H7 (cell line): ENCODE results near the gene AOC3. TPM values are rescaled to one million over a fixed set of nuclear protein-coding genes. Genes with fewer than 3 reads are reported as not detected.

ENCODE experiments used
- DNase-seq: peaks from one replicate; pipeline ENCODE4 v3.0.0; 2012
- H3K27me3 ChIP-seq: 2 replicates; pipeline ENCODE4 v1.6.0; 2011; ENCODE audit warnings: mild to moderate bottlenecking, low read length; ENCODE audit not compliant: control insufficient read depth, insufficient read depth
- H3K36me3 ChIP-seq: replicated peaks from 2 replicates; pipeline ENCODE4 v1.5.1; 2011; ENCODE audit warnings: low read length; ENCODE audit not compliant: control insufficient read depth, insufficient read depth
- H3K4me3 ChIP-seq: 2 replicates; pipeline ENCODE4 v1.5.1; 2011; ENCODE audit warnings: low read depth, mild to moderate bottlenecking, control low read depth, low read length, moderate library complexity; ENCODE audit not compliant: insufficient read depth
- total RNA-seq: library from RNA; depleted of rRNA; stranded (reverse); fragments of >200 nt; shearing (Covaris generic); gene quantifications from 2 replicates; pipeline ENCODE4 v1.2.3, GENCODE V29; 2014; rRNA removed

Gene AOC3
- total RNA-seq, 1 experiment from 2014 or later, result 0.31 TPM

GRCh38 chr17:42904110-42904469 is 53.1 kb downstream of the AOC3 start:
- Histone ChIP-seq H3K27me3 (no peaks in the 10 kb centered on the region), H3K36me3 (no peaks in the 10 kb centered on the region), H3K4me3 (no peak overlapping the region)
- DNase-seq, result no peak

- no peak overlapping the region for H3K4me3 ChIP-seq
- no peaks in the 10 kb centered on the region for H3K36me3 ChIP-seq
- no peak for DNase-seq
- no peaks in the 10 kb centered on the region for H3K27me3 ChIP-seq
These were observed 55.9 kb downstream of the AOC3 start for GRCh38 chr17:42906772-42907446.

Other genes with a start within 250 kb of the AOC3 start
- 39.4 and 51.7 TPM in 2 replicates for gene RETREG3, start 241.8 kb upstream of the AOC3 start, total RNA-seq
- 147 and 158 TPM in 2 replicates for gene TUBG1, start 241.5 kb upstream of the AOC3 start, total RNA-seq
- 15.0 and 20.5 TPM in 2 replicates for gene TUBG2, start 191.9 kb upstream of the AOC3 start, total RNA-seq
- gene PLEKHH3, start 174.2 kb upstream of the AOC3 start, total RNA-seq, result 37.2 and 47.2 TPM in 2 replicates
- 4.8 and 6.2 TPM in 2 replicates for gene CCR10, start 169.4 kb upstream of the AOC3 start, total RNA-seq
- 6.1 and 12.0 TPM in 2 replicates for gene CNTNAP1, start 168.7 kb upstream of the AOC3 start, total RNA-seq
- gene EZH1, start 106.2 kb upstream of the AOC3 start, total RNA-seq, result 13.9 and 26.4 TPM in 2 replicates
- 10.8 and 13.5 TPM in 2 replicates for gene RAMP2, start 90.0 kb upstream of the AOC3 start, total RNA-seq
- gene VPS25, start 77.8 kb upstream of the AOC3 start, total RNA-seq, result 146 and 152 TPM in 2 replicates
- gene WNK4, start 70.6 kb upstream of the AOC3 start, total RNA-seq, result 0.24 and 0.44 TPM in 2 replicates
- gene COA3, start 52.5 kb upstream of the AOC3 start, total RNA-seq, result 75.9 and 89.7 TPM in 2 replicates
- gene CNTD1, start 52.3 kb upstream of the AOC3 start, total RNA-seq, result 0.17 TPM in 1 of 2 replicates, not detected in the other
- 52.4 and 55.6 TPM in 2 replicates for gene BECN1, start 26.9 kb upstream of the AOC3 start, total RNA-seq
- gene PSME3, start 17.8 kb upstream of the AOC3 start, total RNA-seq, result 113 and 121 TPM in 2 replicates
- gene AOC2, start 6.6 kb upstream of the AOC3 start, total RNA-seq, result 1.9 and 6.0 TPM in 2 replicates
- not detected in 2 replicates for gene G6PC1, start 49.6 kb downstream of the AOC3 start, total RNA-seq
- gene AARSD1, start 113.3 kb downstream of the AOC3 start, total RNA-seq, result 28.7 and 34.2 TPM in 2 replicates
- gene PTGES3L, start 128.9 kb downstream of the AOC3 start, total RNA-seq, result 1.0 and 2.7 TPM in 2 replicates
- 7.7 and 8.3 TPM in 2 replicates for gene RUNDC1, start 129.4 kb downstream of the AOC3 start, total RNA-seq
- 1,832 and 1,859 TPM in 2 replicates for gene RPL27, start 147.2 kb downstream of the AOC3 start, total RNA-seq
- 3.9 and 6.2 TPM in 2 replicates for gene IFI35, start 155.6 kb downstream of the AOC3 start, total RNA-seq
- gene VAT1, start 171.2 kb downstream of the AOC3 start, total RNA-seq, result 263 and 264 TPM in 2 replicates
- gene RND2, start 174.0 kb downstream of the AOC3 start, total RNA-seq, result 25.3 and 25.9 TPM in 2 replicates